ENCODE measurements around the gene DGKG.

DNA sequence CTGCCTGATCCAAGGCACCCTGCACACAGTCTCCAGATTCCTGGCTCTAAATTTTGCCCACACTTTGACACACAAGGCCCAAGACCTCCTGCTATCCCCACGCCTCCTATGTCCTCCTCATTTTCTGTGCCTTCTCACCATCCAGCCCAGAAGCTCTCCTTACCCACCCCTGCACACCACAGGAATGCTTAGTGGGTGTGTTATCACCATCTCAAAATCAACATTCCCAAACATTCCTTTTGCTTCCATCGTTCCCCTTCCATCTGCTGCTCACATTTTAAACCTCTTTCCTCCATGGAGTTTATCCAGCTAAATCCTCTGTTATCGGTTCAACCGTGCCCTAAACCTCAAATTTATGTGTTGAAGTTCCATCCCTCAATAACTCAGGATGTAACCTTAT, 43.9 kb downstream of the DGKG start:
- TF ChIP-seq SP1 (IDR thresholded peaks at IDR 0.05) (no peak), ZNF384 (IDR thresholded peaks at IDR 0.05) (no peak), FOXA1 (IDR thresholded peaks at IDR 0.05) (no peak), LEF1 (IDR thresholded peaks at IDR 0.05; ENCODE audit: borderline replicate concordance) (no peak), ARNT (IDR thresholded peaks at IDR 0.05) (no peak), ELF4 (IDR thresholded peaks at IDR 0.05) (no peak), FOXM1 (IDR thresholded peaks at IDR 0.05; ENCODE audit: borderline replicate concordance) (no peak), TARDBP (IDR thresholded peaks at IDR 0.05) (no peak), FOXK2 (IDR thresholded peaks at IDR 0.05) (no peak), BHLHE40 (IDR thresholded peaks at IDR 0.05; ENCODE audit: borderline replicate concordance) (no peak), SUZ12 (IDR thresholded peaks at IDR 0.05) (no peak), NFRKB (IDR thresholded peaks at IDR 0.05) (no peak)
